Subcutaneous abdominal adipose tissue (tissue), 5 donors: ENCODE data around the gene ZFP42.
"Not testable (repeated sequence)": the region's sequence is repeated elsewhere in the genome, so short reads cannot be mapped to it uniquely, and the experiment has no call there.

Experiments used
- H3K27ac ChIP-seq: one replicate; pipeline ENCODE4 v1.7.0; 2013; ENCODE audit warnings: low read depth, mild to moderate bottlenecking, inconsistent platforms, low read length, moderate library complexity
- H3K27me3 ChIP-seq, 5 donors: one replicate each; pipeline ENCODE4 v1.7.0; 2013; ENCODE audit warnings: low read length in 5 of 5, inconsistent platforms in 1 of 5; ENCODE audit not compliant: control insufficient read depth in 5 of 5, insufficient read depth in 4 of 5
- H3K36me3 ChIP-seq, 5 donors: one replicate each; pipeline ENCODE4 v1.7.0; 2013; ENCODE audit warnings: low read length in 5 of 5; ENCODE audit not compliant: control insufficient read depth in 5 of 5, insufficient read depth in 5 of 5
- H3K4me1 ChIP-seq, 5 donors: one replicate each; pipeline ENCODE4 v1.7.0; 2013; ENCODE audit warnings: low read length in 5 of 5, mild to moderate bottlenecking in 3 of 5, moderate library complexity in 1 of 5; ENCODE audit not compliant: control insufficient read depth in 5 of 5, insufficient read depth in 5 of 5
- H3K4me3 ChIP-seq, 5 donors: one replicate each; pipeline ENCODE4 v1.7.0; 2013; ENCODE audit warnings: low read length in 5 of 5, low read depth in 1 of 5
- H3K9ac ChIP-seq, 5 donors: one replicate each; pipeline ENCODE4 v1.7.0; 2013; ENCODE audit warnings: low read length in 5 of 5, mild to moderate bottlenecking in 4 of 5, moderate library complexity in 3 of 5
- H3K9me3 ChIP-seq, 5 donors: one replicate each; pipeline ENCODE4 v1.7.0; 2013; ENCODE audit warnings: low read length in 5 of 5; ENCODE audit not compliant: control insufficient read depth in 5 of 5
- donor health status: healthy.
- donor health status: healthy.
- donor health status: healthy.
- donor health status: healthy.
- donor health status: healthy.

The ZFP42 gene

DNA sequence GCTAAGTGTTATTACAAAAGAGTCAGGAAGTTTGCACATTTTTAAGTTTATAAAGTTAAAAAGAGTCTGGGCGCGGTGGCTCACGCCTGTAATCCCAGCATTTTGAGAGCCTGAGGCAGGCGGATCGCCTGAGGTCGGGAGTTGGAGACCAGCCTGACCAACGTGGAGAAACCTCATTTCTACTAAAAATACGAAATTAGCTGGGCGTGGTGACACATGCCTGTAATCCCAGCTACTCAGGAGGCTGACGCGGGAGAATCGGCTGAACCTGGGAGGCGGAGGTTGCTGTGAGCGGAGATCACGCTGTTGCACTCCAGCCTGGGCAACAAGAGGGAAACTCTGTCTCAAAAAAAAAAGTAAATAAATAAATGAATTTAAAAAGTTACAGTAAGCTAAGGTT is 2.4 kb downstream of the ZFP42 start:
- H3K4me1 ChIP-seq, H3K27ac ChIP-seq, H3K9me3 ChIP-seq, H3K4me3 ChIP-seq, H3K36me3 ChIP-seq, H3K9ac ChIP-seq: not testable (repeated sequence)
- peaks cover 0 to 12% (median 8%) of the 10 kb centered on the region in 5 donors for H3K27me3 ChIP-seq

GRCh38 chr4:187999406-187999932 is 3.9 kb downstream of the ZFP42 start:
- H3K9ac ChIP-seq, result no peak overlapping the region
- H3K4me1 ChIP-seq, result no peaks in the 10 kb centered on the region
- H3K27me3 ChIP-seq, result peaks cover 0 to 12% (median 8%) of the 10 kb centered on the region in 5 donors
- H3K27ac ChIP-seq, result no peak overlapping the region
- H3K9me3 ChIP-seq, result peaks cover 0 to 4% (median 0%) of the 10 kb centered on the region in 5 donors
- no peaks in the 10 kb centered on the region for H3K36me3 ChIP-seq
- H3K4me3 ChIP-seq, result no peak overlapping the region

- Histone ChIP-seq H3K27me3 (no peaks in the 10 kb centered on the region), H3K27ac (no peak overlapping the region), H3K36me3 (no peaks in the 10 kb centered on the region), H3K4me1 (no peaks in the 10 kb centered on the region), H3K4me3 (no peak overlapping the region), H3K9ac (no peak overlapping the region), H3K9me3 (no peaks in the 10 kb centered on the region)
Observed at GRCh38 chr4:188002323-188002722, 6.8 kb downstream of the ZFP42 start.

DNA sequence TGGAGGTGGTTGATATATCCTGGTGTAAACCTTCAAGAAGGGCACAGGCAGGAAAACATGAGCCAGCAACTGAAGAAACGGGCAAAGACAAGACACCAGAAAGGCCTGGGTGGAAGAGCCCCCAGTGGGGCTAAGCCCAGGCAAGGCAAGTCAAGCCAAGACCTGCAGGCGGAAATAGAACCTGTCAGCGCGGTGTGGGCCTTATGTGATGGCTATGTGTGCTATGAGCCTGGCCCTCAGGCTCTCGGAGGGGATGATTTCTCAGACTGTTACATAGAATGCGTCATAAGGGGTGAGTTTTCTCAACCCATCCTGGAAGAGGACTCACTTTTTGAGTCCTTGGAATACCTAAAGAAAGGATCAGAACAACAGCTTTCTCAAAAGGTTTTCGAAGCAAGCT is 7.2 kb downstream of the ZFP42 start:
- Histone ChIP-seq H3K9ac (no peak overlapping the region), H3K36me3 (no peaks in the 10 kb centered on the region), H3K9me3 (no peaks in the 10 kb centered on the region), H3K4me3 (no peak overlapping the region), H3K4me1 (no peaks in the 10 kb centered on the region), H3K27ac (no peak overlapping the region), H3K27me3 (no peaks in the 10 kb centered on the region)

- Histone ChIP-seq H3K36me3 (no peaks in the 10 kb centered on the region), H3K4me1 (no peaks in the 10 kb centered on the region)
Observed at GRCh38 chr4:188005561-188005960, 10.0 kb downstream of the ZFP42 start.

GRCh38 chr4:188006285-188006848 is 10.8 kb downstream of the ZFP42 start:
- Histone ChIP-seq H3K27me3 (no peaks in the 10 kb centered on the region), H3K36me3 (no peaks in the 10 kb centered on the region), H3K4me1 (no peaks in the 10 kb centered on the region), H3K27ac (no peak overlapping the region), H3K9ac (no peak overlapping the region), H3K4me3 (no peak overlapping the region), H3K9me3 (peaks cover 0 to 4% (median 0%) of the 10 kb centered on the region in 5 donors)

More at GRCh38 chr4:188005561-188005960, 10.0 kb downstream of the ZFP42 start:
- H3K9me3 ChIP-seq, result peaks cover 0 to 4% (median 0%) of the 10 kb centered on the region in 5 donors
- no peak overlapping the region for H3K4me3 ChIP-seq
- no peak overlapping the region for H3K9ac ChIP-seq
- H3K27me3 ChIP-seq, result no peaks in the 10 kb centered on the region
- H3K27ac ChIP-seq, result no peak overlapping the region

DNA sequence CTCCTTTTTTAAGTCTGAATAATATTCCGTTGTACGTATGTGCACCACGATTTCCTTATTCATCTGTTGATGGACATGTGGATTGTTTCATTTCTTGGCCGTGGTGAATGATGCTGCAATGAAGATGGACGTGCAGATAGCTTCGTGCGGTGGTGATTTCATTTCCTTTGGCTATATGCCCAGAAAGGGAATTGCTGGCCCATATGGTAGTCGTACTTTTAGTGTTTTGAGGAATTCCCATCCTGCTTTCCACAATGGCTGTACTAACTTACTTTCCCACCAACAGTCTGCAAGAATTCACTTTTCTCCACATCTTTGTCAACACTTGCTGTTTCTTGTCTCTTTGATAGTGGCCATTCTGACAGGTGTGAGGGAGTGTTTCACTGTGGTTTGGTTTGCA is 12.8 kb downstream of the ZFP42 start:
- H3K36me3 ChIP-seq, result no peaks in the 10 kb centered on the region
- peaks cover 0 to 4% (median 0%) of the 10 kb centered on the region in 5 donors for H3K9me3 ChIP-seq
- no peaks in the 10 kb centered on the region for H3K4me1 ChIP-seq
- no peak overlapping the region for H3K27ac ChIP-seq
- no peak overlapping the region for H3K9ac ChIP-seq
- no peak overlapping the region for H3K4me3 ChIP-seq
- H3K27me3 ChIP-seq, result no peaks in the 10 kb centered on the region

- Histone ChIP-seq H3K9me3 (peaks cover 0 to 4% (median 0%) of the 10 kb centered on the region in 5 donors), H3K27me3 (peaks cover 0 to 3% (median 0%) of the 10 kb centered on the region in 5 donors), H3K9ac (no peak overlapping the region), H3K4me1 (no peaks in the 10 kb centered on the region), H3K4me3 (no peak overlapping the region), H3K36me3 (no peaks in the 10 kb centered on the region), H3K27ac (no peak overlapping the region)
Observed at GRCh38 chr4:188012426-188012945, 16.9 kb downstream of the ZFP42 start.

DNA sequence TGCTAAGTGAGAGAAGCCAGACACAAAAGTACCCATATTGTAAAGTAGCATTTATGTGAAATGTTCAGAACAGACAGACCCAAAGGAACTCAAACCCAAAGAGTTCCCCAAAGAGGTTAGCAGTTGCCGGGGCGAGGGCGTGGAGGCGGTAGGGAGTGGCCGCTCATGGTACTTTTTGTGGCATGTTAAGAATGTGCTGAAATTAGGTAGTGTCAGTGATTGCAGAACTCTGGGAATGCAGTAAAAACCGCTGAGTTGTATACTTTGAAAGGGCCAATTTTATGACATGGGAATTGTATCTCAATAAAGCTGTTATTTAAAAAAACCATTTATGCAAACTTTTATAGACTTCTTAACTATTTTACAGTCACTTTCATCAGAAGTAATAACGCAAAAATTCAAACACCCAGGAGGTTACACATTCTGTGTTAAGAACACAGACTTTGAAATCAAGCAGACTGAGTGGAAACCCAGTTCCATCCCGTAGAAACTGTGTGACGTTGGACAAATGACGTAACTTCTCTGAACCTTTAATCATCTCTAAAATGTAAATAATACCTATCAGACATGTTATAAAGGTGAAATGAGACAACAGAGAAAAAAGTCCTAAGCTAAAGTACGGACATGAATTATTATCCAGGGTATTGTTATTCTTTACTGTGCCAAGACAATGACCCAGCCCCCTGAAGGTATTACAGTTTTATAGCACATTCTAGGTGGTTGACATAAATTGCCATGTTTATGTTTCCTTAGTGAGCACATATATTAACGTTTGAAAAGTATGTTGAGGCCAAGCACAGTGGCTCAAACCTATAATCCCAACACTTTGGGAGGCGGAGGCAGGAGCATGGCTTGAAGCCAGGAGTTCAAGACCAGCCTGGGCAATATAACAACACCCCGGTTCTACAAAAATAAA is 19.7 kb downstream of the ZFP42 start:
- peaks cover 0 to 3% (median 0%) of the 10 kb centered on the region in 5 donors for H3K27me3 ChIP-seq
- no peaks in the 10 kb centered on the region for H3K4me1 ChIP-seq
- no peaks in the 10 kb centered on the region for H3K36me3 ChIP-seq
- H3K9ac ChIP-seq, result no peak overlapping the region
- no peaks in the 10 kb centered on the region for H3K9me3 ChIP-seq
- no peak overlapping the region for H3K4me3 ChIP-seq
- no peak overlapping the region for H3K27ac ChIP-seq

- no peaks in the 10 kb centered on the region for H3K36me3 ChIP-seq
- H3K9me3 ChIP-seq, result no peaks in the 10 kb centered on the region
- no peak overlapping the region for H3K4me3 ChIP-seq
- no peak overlapping the region for H3K9ac ChIP-seq
- H3K27me3 ChIP-seq, result peaks cover 0 to 3% (median 0%) of the 10 kb centered on the region in 5 donors
- no peaks in the 10 kb centered on the region for H3K4me1 ChIP-seq
- H3K27ac ChIP-seq, result no peak overlapping the region
Observed at GRCh38 chr4:188016754-188017153, 21.2 kb downstream of the ZFP42 start.
